Measurements from ENCODE around the gene DCLK3.

Gene DCLK3

DNA sequence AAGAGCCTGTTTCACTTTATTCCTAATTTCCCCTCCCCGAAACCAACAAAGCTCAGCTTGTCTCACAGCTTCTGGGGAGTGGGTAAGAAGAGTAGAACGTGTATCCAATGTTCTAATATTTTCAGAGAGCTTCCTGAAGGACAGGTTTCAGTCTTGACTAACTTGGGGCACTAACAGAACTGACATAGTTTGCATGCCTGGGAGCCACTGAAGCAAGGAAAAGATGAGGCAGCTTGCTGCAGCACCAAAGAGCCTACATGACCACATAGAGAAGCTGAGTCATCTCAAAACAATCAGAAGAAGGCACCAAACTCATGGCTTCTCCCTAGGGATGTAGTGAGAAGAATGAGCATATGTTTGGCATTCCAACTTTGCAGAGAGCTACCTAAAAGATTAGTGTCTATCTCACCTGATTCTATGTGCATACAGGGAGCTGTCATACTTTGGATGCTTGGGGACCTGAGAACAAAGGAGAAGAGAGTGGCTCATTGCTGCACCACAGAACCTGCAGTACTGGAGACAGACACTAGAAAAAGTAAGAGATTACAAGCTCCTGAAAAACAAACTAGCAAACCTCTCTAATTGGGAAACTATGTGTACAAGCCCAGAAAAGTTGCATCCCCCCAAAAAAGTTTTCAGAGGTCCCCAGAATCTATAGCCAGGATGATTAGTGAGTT lies 86.9 kb downstream of the DCLK3 start:
- DNase-seq (ENCODE audit: low read depth in 2 of 2) = no peak

DNA sequence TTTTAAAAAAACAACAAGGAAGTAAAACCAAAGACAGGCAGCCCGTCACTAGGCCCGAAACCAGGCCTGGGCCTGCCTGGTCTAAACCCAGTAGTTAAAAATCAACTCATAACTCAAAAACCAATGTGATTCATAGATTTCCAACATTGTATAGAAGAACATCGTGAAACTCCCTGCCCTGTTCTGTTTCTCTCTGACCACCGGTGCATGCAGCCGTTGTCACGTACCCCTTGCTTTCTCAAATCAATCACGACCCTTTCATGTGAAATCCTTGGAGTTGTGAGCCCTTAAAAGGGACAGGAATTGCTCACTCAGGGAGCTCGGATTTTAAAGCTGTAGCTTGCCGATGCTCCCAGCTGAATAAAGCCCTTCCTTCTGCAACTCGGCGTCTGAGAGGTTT lies 89.5 kb downstream of the DCLK3 start:
- no peak for DNase-seq (ENCODE audit: low read depth in 2 of 2)

DNA sequence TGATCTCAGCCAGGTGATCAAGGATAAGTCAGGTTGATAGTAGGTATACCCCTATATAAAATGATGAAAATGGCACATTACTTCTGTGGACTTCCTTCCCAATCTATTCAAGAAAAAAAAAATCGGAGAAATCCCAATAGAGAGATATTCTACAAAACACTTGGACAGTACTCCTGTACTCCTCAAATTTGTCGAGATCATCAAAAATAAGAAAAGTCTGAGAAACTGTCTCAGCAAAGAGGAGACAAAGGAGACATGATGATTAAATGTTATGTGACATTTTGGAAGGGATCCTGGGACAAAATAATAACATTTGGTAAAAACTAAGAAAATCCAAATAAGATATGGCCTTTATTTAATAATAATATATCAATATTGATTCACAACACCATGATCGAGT lies 94.6 kb downstream of the DCLK3 start:
- DNase-seq (ENCODE audit: low read depth in 2 of 2) = no peak

DNA sequence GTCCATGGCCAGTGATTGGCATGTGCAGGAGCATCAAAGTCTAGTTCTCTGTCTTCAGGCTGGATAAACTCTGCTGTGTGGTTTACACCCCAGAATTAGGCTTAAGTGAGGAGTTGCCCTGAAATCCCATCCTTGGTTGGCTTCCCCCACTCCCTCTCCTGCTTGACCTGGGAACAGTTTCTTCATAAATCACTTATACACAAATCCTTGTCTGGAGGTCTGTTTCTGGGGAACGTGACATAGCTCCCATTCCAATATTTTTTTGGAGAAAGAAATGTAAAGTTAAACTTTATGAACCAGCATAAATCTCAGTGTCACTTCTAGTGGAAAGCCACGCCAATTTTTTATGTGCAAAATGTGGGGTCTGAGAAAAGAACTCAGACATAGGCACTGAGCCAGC lies 98.2 kb downstream of the DCLK3 start:
- DNase-seq (ENCODE audit: low read depth in 2 of 2) = no peak

DNA sequence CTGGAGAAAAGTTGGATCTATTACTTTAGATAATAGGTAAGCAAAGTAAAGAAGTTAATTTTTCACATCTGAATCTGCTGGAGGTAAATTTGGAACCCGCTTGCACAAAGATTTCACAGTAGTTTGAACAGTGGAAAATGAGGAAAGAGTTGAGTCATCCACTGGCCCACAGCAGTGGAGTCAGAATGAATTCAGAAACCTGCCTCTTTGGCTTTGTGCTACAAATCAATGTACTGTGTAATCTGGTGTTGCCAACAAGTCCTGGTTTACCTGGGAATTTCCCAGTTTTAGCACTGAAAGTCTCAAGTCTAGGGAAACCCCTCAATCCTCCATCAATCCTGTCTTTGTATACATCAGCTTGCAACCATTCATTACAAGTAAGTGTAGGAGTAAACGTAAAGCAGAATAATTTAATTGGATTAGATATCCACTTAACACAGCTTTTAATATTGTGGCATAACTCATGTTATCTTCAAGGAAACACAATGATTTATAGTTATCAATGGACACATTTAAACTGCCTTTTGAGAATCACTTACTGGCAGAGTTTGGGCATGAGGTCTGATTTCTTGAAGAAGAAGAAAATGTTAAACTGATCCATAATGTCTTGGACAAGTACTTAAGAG lies 100.6 kb downstream of the DCLK3 start:
- DNase-seq (ENCODE audit: low read depth in 2 of 2) = no peak

DNA sequence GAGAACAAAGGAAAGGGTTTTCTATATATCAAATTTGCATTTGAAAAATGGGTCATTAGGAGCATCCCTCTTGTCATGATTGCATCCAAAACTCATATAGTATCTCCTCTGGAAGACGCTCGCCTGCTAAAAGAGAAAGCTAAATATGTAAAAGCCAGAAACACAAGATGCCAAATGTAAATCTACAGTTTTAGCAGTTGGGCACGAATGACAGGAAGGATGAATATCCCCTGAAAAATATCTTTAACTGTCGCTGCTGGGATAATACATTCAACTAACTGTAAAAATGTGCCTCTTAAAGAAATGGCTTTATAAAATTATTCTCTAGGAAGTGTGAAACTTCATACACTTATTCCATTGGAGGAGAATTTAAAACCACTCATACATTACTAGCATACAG lies 101.7 kb downstream of the DCLK3 start:
- DNase-seq (ENCODE audit: low read depth in 2 of 2) = no peak

Data from stimulated activated CD8-positive, alpha-beta memory T cell treated with anti-CD3 and anti-CD28 coated beads, Interleukin-7, amount 100 ng/mL, for 4 hours (primary cell).